ENCODE measurements around the gene B4GALNT2.

DNA sequence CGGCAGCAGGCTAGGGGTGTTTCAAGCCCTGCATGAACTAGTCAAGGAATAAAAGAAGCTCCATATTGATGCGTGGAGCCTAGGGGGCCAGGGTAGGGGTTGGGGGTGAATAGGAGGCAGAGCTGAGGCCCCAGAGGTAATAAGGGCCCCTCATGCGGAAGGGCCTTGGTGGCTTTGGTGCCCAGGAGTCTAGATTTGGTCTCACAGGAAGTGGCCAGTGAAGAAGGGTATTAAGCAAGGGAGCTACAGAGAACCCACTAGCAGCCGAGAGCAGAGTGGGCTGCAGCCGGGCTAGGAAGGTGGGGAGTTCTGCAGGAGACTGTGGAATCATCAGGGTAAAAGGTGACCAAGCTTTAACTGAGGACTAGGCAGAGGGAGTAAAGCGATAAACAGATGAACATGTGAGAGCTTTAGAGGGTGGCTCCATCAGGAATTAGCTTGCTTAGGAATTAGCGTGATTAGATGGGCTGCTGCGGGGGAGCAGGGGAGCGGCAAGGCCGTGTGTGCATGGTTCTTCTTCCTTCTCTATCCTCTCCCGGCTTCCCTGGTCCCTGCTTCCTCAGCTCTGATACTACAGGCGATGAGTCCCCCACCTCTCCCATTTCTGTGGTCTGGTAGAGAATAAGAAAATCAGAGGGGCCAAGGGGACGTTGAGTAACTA, 68.0 kb downstream of the B4GALNT2 start:
- TF ChIP-seq, protein P1, sequence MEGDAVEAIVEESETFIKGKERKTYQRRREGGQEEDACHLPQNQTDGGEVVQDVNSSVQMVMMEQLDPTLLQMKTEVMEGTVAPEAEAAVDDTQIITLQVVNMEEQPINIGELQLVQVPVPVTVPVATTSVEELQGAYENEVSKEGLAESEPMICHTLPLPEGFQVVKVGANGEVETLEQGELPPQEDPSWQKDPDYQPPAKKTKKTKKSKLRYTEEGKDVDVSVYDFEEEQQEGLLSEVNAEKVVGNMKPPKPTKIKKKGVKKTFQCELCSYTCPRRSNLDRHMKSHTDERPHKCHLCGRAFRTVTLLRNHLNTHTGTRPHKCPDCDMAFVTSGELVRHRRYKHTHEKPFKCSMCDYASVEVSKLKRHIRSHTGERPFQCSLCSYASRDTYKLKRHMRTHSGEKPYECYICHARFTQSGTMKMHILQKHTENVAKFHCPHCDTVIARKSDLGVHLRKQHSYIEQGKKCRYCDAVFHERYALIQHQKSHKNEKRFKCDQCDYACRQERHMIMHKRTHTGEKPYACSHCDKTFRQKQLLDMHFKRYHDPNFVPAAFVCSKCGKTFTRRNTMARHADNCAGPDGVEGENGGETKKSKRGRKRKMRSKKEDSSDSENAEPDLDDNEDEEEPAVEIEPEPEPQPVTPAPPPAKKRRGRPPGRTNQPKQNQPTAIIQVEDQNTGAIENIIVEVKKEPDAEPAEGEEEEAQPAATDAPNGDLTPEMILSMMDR (conservative IDR thresholded peaks at IDR 0.05; ENCODE audit: low read depth, low read length), result no peak
- TF ChIP-seq EZH2 (IDR thresholded peaks at IDR 0.05; ENCODE audit: borderline replicate concordance, low read depth, low read length, poor library complexity, severe bottlenecking), result no peak
